Measurements from ENCODE around the gene WASF2.

- TF ChIP-seq GATA3 (IDR thresholded peaks at IDR 0.05; ENCODE audit: low read depth, low read length) (no peak), GATA2 (IDR thresholded peaks at IDR 0.05; ENCODE audit: low read depth, low read length) (no peak)
Observed at GRCh38 chr1:27394925-27395324, 95.0 kb downstream of the WASF2 start.
